Glutamatergic neuron (in vitro differentiated cells): ENCODE measurements around the gene MSH5. TPM values are rescaled to one million over a fixed set of nuclear protein-coding genes. Genes with fewer than 3 reads are reported as not detected.
A peak's percentile ranks its signal among the peaks of the same experiment; 100 is the strongest.

Experiments
- DNase-seq: peaks from one replicate; pipeline ENCODE4 v3.0.0; 2022
- H3K27ac Mint-ChIP-seq: one replicate; pipeline ENCODE4 v1.8.0; 2020; ENCODE audit warnings: mild to moderate bottlenecking, mixed read lengths, inconsistent platforms; ENCODE audit not compliant: unreplicated experiment
- H3K27me3 Mint-ChIP-seq: one replicate; pipeline ENCODE4 v1.8.0; 2020; ENCODE audit warnings: mild to moderate bottlenecking, moderate library complexity, mixed read lengths, inconsistent platforms; ENCODE audit not compliant: unreplicated experiment
- H3K36me3 Mint-ChIP-seq: one replicate; pipeline ENCODE4 v1.8.0; 2020; ENCODE audit warnings: mild to moderate bottlenecking, mixed read lengths, inconsistent platforms; ENCODE audit not compliant: unreplicated experiment
- H3K4me1 Mint-ChIP-seq: one replicate; pipeline ENCODE4 v1.8.0; 2020; ENCODE audit warnings: mild to moderate bottlenecking, low read depth, mixed read lengths, inconsistent platforms; ENCODE audit not compliant: unreplicated experiment
- H3K4me3 Mint-ChIP-seq: one replicate; pipeline ENCODE4 v1.8.0; 2020; ENCODE audit warnings: mild to moderate bottlenecking, mixed read lengths, inconsistent platforms; ENCODE audit not compliant: unreplicated experiment
- H3K9me3 Mint-ChIP-seq: one replicate; pipeline ENCODE4 v1.8.0; 2020; ENCODE audit warnings: mild to moderate bottlenecking, moderate library complexity, mixed read lengths, inconsistent platforms; ENCODE audit not compliant: unreplicated experiment
- CTCF ChIP-seq: fragments of 200-600 bp; sonication (generic); IDR thresholded peaks from one replicate; pipeline ENCODE4 v1.5.0; 2021; ENCODE audit not compliant: partially characterized antibody, unreplicated experiment
- total RNA-seq: library from RNA; stranded (reverse); fragmentation: NEBNext Ultra II Directional; extraction: Animal tissue kit (Norgen Biotek cat#: 25700); gene quantifications from one replicate; pipeline ENCODE4 v1.2.1, GENCODE V29; 2021; ENCODE audit not compliant: unreplicated experiment

MSH5 gene
- total RNA-seq, 1 donor from 2014 or later = 25.7 TPM

GRCh38 chr6:31741815-31742214 is 2.0 kb downstream of the MSH5 start:
- Mint-ChIP-seq H3K9me3 (peaks cover 10% of the 10 kb centered on the region), H3K36me3 (no peaks in the 10 kb centered on the region), H3K27ac (no peak overlapping the region), H3K4me1 (peaks cover 8% of the 10 kb centered on the region), H3K27me3 (peaks cover 8% of the 10 kb centered on the region), H3K4me3 (peak overlapping the region; percentile 65)
- no peak for TF ChIP-seq CTCF
- no peak for DNase-seq

- Mint-ChIP-seq H3K4me3 (no peak overlapping the region), H3K4me1 (peaks cover 5% of the 10 kb centered on the region), H3K36me3 (no peaks in the 10 kb centered on the region), H3K27ac (no peak overlapping the region), H3K27me3 (peaks cover 8% of the 10 kb centered on the region), H3K9me3 (peaks cover 10% of the 10 kb centered on the region)
- no peak for TF ChIP-seq CTCF
- DNase-seq = no peak
These were observed 3.1 kb downstream of the MSH5 start for GRCh38 chr6:31742894-31743293.

GRCh38 chr6:31744422-31744821 is 4.6 kb downstream of the MSH5 start:
- Mint-ChIP-seq H3K36me3 (no peaks in the 10 kb centered on the region), H3K4me1 (no peaks in the 10 kb centered on the region), H3K4me3 (peak overlapping the region; percentile 32), H3K27ac (no peak overlapping the region), H3K9me3 (peaks cover 11% of the 10 kb centered on the region), H3K27me3 (peaks cover 6% of the 10 kb centered on the region)
- no peak for DNase-seq
- TF ChIP-seq CTCF = no peak

GRCh38 chr6:31749301-31750036 is 9.7 kb downstream of the MSH5 start:
- no peak for TF ChIP-seq CTCF
- DNase-seq = no peak
- Mint-ChIP-seq H3K9me3 (peaks cover 5% of the 10 kb centered on the region), H3K27ac (no peak overlapping the region), H3K27me3 (peaks cover 5% of the 10 kb centered on the region), H3K4me1 (no peaks in the 10 kb centered on the region), H3K4me3 (no peak overlapping the region), H3K36me3 (no peaks in the 10 kb centered on the region)

GRCh38 chr6:31750411-31751022 is 10.7 kb downstream of the MSH5 start:
- peaks cover 5% of the 10 kb centered on the region for H3K9me3 Mint-ChIP-seq
- no peak for DNase-seq
- no peak for TF ChIP-seq CTCF
- H3K27me3 Mint-ChIP-seq = peaks cover 2% of the 10 kb centered on the region
- H3K36me3 Mint-ChIP-seq = no peaks in the 10 kb centered on the region
- H3K4me3 Mint-ChIP-seq = no peak overlapping the region
- no peak overlapping the region for H3K27ac Mint-ChIP-seq
- H3K4me1 Mint-ChIP-seq = no peaks in the 10 kb centered on the region
